GM12872 (cell line): ENCODE results near the gene POU6F1.

ENCODE experiments used
- TF ChIP-seq, protein P1 (sequence below): IDR thresholded peaks from 3 replicates; pipeline ENCODE4 v1.5.1; 2011; ENCODE audit warnings: low read depth, mild to moderate bottlenecking, low read length, moderate library complexity; ENCODE audit not compliant: insufficient read depth

The POU6F1 gene, protein sequence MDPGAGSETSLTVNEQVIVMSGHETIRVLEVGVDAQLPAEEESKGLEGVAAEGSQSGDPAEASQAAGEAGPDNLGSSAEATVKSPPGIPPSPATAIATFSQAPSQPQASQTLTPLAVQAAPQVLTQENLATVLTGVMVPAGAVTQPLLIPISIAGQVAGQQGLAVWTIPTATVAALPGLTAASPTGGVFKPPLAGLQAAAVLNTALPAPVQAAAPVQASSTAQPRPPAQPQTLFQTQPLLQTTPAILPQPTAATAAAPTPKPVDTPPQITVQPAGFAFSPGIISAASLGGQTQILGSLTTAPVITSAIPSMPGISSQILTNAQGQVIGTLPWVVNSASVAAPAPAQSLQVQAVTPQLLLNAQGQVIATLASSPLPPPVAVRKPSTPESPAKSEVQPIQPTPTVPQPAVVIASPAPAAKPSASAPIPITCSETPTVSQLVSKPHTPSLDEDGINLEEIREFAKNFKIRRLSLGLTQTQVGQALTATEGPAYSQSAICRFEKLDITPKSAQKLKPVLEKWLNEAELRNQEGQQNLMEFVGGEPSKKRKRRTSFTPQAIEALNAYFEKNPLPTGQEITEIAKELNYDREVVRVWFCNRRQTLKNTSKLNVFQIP

DNA sequence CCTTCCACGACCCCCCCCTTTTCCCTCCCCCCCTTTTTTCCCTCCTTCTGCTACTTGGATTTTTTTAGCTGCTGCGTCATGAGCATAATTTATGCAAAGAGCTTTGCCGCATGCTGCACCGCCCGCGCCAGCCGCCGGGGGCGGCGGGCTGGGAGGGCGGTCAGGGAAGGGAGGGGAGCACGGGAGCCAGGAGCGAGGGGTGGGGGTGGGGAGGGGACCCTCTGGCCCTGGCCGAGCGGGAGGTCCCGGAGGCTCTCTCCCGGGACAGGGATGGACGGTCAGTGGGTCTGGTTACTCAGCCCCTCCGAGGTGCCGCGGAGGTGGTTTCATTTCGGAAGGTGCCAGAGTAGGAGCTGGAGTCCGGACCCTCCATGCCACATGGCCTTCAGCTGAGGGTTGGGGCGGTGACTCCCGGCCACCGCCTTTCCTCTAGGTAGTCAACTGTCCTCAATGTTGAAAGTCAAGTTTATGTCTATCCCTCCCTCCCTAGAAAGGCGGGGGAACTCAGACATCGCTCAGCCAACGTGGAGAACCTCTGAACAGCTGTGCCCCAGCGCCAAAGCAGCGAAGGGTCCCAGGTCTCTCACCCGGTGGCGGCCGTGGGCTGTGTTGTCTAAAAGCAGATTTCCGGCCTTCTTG is at the start of gene POU6F1:
Gene POU6F1, minus strand, starts transcription at position 95 of the 639 bp plus-strand sequence. CDS start 11,226 bp downstream, outside the sequence.
- TF ChIP-seq, protein P1, sequence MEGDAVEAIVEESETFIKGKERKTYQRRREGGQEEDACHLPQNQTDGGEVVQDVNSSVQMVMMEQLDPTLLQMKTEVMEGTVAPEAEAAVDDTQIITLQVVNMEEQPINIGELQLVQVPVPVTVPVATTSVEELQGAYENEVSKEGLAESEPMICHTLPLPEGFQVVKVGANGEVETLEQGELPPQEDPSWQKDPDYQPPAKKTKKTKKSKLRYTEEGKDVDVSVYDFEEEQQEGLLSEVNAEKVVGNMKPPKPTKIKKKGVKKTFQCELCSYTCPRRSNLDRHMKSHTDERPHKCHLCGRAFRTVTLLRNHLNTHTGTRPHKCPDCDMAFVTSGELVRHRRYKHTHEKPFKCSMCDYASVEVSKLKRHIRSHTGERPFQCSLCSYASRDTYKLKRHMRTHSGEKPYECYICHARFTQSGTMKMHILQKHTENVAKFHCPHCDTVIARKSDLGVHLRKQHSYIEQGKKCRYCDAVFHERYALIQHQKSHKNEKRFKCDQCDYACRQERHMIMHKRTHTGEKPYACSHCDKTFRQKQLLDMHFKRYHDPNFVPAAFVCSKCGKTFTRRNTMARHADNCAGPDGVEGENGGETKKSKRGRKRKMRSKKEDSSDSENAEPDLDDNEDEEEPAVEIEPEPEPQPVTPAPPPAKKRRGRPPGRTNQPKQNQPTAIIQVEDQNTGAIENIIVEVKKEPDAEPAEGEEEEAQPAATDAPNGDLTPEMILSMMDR, result peak; percentile 63

DNA sequence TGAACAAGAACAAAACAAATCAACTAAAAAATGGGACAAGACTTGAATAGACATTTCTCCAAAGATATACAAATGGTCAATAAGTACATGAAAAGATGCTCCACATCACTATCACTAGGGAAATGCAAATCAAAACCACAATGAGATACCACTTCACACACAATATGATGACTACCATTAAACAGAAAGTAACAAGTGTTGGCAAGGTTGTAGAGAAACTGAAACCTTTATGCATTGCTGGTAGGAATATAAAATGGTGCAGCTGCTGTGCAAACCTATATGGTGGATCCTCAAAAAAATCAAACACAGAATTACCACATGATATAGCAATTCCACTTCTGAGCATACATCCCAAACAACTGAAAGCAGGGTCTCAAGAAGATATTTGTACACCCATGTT is 47.2 kb upstream of the POU6F1 start:
- TF ChIP-seq, protein P1, result no peak

DNA sequence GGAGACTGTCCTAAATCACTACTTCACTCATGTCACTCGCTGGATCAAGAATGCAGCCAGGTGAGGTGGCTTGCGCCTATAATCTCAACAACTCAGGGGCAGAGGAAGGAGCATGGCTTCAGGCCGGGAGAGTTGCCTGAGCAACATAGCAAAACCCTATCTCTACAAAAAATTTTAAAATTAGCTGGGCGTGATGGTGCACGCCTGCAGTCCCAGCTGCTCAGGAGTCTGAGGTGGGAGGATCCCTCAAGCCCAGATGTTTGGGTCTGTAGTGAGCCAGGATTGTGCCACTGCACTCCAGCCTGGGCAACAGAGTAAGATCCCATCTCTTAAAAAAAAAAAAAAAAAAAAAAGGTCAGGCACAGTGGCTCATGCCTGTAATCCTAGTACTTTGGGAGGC is 46.4 kb upstream of the POU6F1 start:
- TF ChIP-seq, protein P1, result no peak

DNA sequence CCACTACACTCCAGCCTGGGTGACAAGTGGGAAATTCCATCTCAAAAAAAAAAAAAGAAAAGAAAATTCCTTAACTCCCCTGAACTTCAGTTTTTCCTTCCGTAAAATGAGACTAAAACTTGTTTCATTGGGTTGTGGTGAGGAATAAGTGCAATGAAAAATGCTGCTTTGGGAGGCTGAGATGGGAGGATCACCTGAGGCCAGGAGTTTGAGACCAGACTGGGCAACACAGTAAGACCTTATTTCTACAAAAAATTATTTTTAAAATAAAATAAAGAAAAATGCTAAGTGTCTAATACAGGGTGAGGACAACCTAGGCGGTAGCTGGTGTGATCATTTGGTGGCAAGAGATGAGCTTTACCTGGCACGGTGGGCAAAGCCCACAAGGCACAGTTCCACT is 45.5 kb upstream of the POU6F1 start:
- TF ChIP-seq, protein P1, result no peak

DNA sequence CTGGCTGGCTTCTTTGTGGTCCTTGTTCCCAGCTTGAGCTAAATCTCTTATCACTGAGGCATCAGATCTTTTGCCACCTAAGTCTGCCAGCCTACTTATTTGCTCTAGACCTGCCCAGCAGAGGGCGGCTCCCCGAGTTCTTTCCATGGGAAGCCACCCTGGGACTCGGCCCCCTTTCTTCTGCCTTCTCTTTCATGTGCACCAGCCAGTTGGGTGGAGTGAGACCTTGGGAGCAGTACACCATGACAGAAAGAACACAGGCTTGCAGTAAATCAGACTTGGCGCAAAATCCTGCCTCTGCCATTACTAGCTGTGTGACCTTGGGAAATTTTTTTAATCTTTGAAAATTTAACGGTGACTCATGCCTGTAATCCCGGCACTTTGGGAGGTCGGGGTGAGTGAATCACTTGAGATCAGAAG is 44.9 kb upstream of the POU6F1 start:
- TF ChIP-seq, protein P1, result peak; percentile 56; the same call in 2 of the 3 replicates

DNA sequence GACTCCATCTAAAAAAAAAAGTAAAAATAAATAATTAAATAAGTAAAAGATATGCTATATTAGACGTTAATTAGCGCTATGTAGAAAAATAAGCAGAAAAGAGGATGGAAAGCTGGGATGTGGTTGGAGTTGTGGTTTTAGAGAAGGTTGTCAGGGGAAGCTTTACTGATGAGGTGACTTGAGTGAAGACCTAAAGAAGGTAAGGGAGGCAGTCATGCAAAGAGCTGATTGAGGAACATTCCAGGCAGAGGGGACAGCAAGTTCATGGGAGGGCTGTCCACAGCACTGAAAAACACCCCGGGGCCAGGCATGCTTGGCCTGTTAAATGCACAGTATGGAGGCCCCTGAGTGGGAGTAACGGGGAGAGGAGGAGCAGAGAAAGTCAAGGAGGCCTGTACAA is 36.7 kb upstream of the POU6F1 start:
- TF ChIP-seq, protein P1, result no peak

DNA sequence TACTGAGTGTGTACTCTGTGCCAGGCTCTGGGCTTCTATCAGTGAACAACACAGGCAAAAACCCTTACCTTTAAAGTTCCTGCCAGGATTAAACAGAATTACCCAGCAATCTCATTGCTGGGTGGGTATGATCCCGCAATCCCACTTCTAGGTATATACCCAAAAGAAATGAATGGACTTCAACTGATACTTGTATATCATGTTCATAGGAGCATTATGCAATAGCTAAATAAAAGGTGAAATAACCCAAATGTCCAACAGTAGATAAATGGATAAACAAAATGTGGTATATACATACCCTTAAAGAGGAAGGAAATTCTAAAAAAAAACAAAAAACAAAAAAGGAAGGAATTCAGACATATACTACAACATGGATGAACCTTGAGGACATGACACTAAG is 35.4 kb upstream of the POU6F1 start:
- TF ChIP-seq, protein P1, result no peak
